AG09309 (cell line): Measurements from ENCODE around the gene ELMOD3.
A peak's percentile ranks its signal among the peaks of the same experiment; 100 is the strongest.

Experiments used
- DNase-seq: peaks from one replicate; pipeline ENCODE4 v3.0.0-alpha.2; 2010; ENCODE audit warnings: low read depth
- H3K4me3 ChIP-seq: 2 replicates; pipeline ENCODE4 v1.5.1; 2011; ENCODE audit warnings: mild to moderate bottlenecking, low read depth, low read length, moderate library complexity; ENCODE audit not compliant: control insufficient read depth
- CTCF ChIP-seq: IDR thresholded peaks from 2 replicates; pipeline ENCODE4 v1.5.1; 2011; ENCODE audit warnings: mild to moderate bottlenecking, low read depth, low read length, inconsistent platforms; ENCODE audit not compliant: insufficient read depth, control insufficient read depth; ENCODE audit errors: missing control alignments

ELMOD3 gene

GRCh38 chr2:85414761-85415553 is 60.4 kb downstream of the ELMOD3 start:
- no peak for DNase-seq
- no peak overlapping the region for H3K4me3 ChIP-seq
- no peak for TF ChIP-seq CTCF

DNA sequence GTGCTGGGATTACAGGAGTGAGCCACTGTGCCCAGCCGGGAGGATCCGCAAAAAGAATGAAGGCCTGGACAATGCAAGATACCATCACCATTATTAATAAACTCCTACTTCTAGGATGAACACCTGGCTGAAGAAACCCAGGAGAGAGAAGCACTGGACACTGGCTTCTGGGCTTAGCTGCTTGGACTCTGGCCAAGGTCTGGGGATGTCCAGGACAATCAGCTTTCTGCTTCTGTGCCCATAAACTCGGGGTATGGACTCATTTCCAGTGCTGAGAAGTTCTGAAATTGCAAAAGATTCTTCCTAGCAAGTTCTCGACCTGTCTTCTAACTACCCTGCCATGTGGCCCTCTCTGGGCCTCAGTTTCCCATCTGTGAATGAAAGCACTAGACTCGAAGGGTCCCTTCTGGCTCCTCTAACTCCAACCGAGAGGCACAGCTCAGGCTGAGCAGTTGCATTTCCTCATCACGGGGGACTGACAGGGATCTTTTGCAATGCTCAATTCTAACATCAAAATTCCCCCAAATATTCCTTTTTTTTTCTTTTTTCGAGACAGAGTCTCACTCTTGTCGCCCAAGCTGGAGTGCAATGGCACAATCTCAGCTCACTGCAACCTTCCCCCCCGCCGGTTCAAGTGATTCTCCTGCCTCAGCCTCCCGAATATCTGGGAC is 61.5 kb downstream of the ELMOD3 start:
- TF ChIP-seq CTCF = no peak
- no peak overlapping the region for H3K4me3 ChIP-seq
- no peak for DNase-seq

DNA sequence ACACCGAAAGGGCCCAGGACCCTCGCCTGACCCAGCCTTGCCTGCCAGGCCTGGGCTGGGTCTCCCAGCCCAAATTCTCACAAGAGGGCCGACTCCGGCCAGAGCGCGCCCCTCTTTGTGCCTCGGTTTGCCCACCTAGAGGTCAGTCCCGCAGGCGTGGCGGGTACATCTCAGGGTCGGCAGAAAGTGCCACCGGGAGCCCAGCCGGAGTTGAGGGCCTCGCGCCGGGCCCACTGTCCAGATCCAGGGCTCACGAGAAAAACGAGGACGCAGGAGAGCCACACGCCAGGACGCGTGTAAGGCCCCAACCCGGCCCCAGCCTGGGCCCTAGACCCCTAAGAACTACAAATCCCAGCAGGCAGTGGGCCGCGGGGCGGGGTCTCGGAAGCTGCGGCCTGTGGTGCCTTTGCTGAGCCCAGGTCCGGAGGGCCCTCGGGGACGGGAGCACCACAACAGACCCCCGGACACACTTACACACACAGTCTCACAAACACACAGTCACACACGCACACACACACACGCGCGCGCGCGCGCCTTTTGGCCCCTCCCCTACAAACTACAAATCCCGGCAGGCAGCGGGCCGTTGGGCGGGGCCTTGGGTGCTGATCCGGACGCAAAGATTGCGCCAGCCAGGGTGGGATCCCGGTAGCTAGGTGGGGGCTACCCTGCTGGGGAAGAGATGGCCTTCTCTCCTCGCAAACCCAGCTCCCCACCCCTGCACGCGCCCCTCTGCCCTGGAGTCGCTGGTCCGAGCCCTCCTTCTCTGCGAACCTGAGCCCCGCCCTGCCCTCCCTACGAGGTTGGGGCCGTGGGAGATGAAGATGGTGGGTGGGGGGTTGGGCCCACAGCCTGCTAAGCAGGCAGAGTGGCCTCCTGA is 63.8 kb downstream of the ELMOD3 start, which contains the start of gene SH2D6:
SH2D6 (plus strand) TSS at position 583 of the 877 bp plus-strand sequence. CDS start 10,752 bp downstream, outside the sequence.
- DNase-seq = no peak
- peak within 1 kb of the TSS; percentile 56 for H3K4me3 ChIP-seq
- TF ChIP-seq CTCF = no peak

GRCh38 chr2:85419009-85419675 is 64.6 kb downstream of the ELMOD3 start:
- DNase-seq = no peak
- TF ChIP-seq CTCF = no peak
- peak overlapping the region; percentile 56 for H3K4me3 ChIP-seq

GRCh38 chr2:85420536-85421259 is 66.1 kb downstream of the ELMOD3 start:
- no peak overlapping the region for H3K4me3 ChIP-seq
- peak; percentile 99 for TF ChIP-seq CTCF

More at GRCh38 chr2:85420536-85421259, 66.1 kb downstream of the ELMOD3 start:
- DNase-seq = no peak
